Measurements from ENCODE around the gene ZBTB37. TPM values are rescaled to one million over a fixed set of nuclear protein-coding genes. Genes with fewer than 3 reads are reported as not detected.

The ZBTB37 gene
- total and polyA plus RNA-seq, 2 of the 4 experiments (the other 2 are of a cell fraction) = 1.0 to 13.1 TPM

- H2BK5ac ChIP-seq (ENCODE audit: low read depth, low read length, poor library complexity, severe bottlenecking) = no peak overlapping the region
- peaks cover 41% of the 10 kb centered on the region for H3K36me3 ChIP-seq (ENCODE audit: control insufficient read depth, insufficient read depth, low read length)
- WGBS, 2 experiments (ENCODE audit: extremely low coverage in 2 of 2, insufficient read length in 1 of 2) = no CpG with 5 or more reads among the region's 5 CpGs
- H3K9ac ChIP-seq (ENCODE audit: low read depth, low read length) = no peak overlapping the region; the same call in 1 of the 2 replicates
- peak overlapping the region; percentile 47; the same call in 1 of the 2 replicates for H3K23ac ChIP-seq (ENCODE audit: low read depth, low read length)
- no peak overlapping the region for H3K18ac ChIP-seq (ENCODE audit: low read depth, low read length)
- H2AFZ ChIP-seq (replicated peaks; ENCODE audit: low read length, poor library complexity) = no peak overlapping the region
- no peak overlapping the region for H2AK9ac ChIP-seq (replicated peaks; ENCODE audit: low read depth, low read length, poor library complexity)
- no peak overlapping the region for H4K5ac ChIP-seq (ENCODE audit: low read depth, low read length)
- POLR2A ChIA-PET (ENCODE audit: unreplicated experiment) = no interaction called here
- peaks cover 9 to 44% of the 10 kb centered on the region in 2 experiments; a peak in 3 of 4 replicates for H3K79me1 ChIP-seq (ENCODE audit: low read depth in 1 of 2, low read length in 2 of 2)
- H4K20me1 ChIP-seq (ENCODE audit: insufficient read depth, low read length) = peaks cover 68% of the 10 kb centered on the region
- no peak overlapping the region for H4K8ac ChIP-seq (ENCODE audit: low read depth in 2 of 2, low read length in 2 of 2)
- H2BK15ac ChIP-seq (ENCODE audit: low read depth, low read length) = no peak overlapping the region
- H2BK120ac ChIP-seq (ENCODE audit: low read depth, low read length) = no peak overlapping the region
- H3K9me3 ChIP-seq (ENCODE audit: control insufficient read depth, insufficient read depth, low read length) = no peaks in the 10 kb centered on the region
- H3K14ac ChIP-seq (replicated peaks; ENCODE audit: low read depth, low read length) = no peak overlapping the region
- intact Hi-C loops (cut with micrococcal nuclease) = no loop called here
- no peak overlapping the region for H4K91ac ChIP-seq (ENCODE audit: insufficient read depth, low read depth, low read length)
- H3K9me1 ChIP-seq (ENCODE audit: insufficient read depth, low read length) = no peaks in the 10 kb centered on the region
- no peak overlapping the region for H2BK20ac ChIP-seq (ENCODE audit: low read depth, low read length)
- H3K4me2 ChIP-seq (ENCODE audit: low read depth, low read length) = peak overlapping the region; percentile 9; the same call in 1 of the 2 replicates
- dilution Hi-C loops (cut with HindIII; ENCODE audit: low sequenced_read_pairs, unreplicated experiment) = no loop called here
- in situ Hi-C loops (cut with MboI; ENCODE audit: low sequenced_read_pairs) = no loop called here
- no peak overlapping the region for H3K4ac ChIP-seq (ENCODE audit: low read depth, low read length)
- CTCF ChIA-PET = no interaction called here
- no peak overlapping the region for H3K27ac ChIP-seq (ENCODE audit: insufficient read depth, low read length)
- TF ChIP-seq, protein P1, sequence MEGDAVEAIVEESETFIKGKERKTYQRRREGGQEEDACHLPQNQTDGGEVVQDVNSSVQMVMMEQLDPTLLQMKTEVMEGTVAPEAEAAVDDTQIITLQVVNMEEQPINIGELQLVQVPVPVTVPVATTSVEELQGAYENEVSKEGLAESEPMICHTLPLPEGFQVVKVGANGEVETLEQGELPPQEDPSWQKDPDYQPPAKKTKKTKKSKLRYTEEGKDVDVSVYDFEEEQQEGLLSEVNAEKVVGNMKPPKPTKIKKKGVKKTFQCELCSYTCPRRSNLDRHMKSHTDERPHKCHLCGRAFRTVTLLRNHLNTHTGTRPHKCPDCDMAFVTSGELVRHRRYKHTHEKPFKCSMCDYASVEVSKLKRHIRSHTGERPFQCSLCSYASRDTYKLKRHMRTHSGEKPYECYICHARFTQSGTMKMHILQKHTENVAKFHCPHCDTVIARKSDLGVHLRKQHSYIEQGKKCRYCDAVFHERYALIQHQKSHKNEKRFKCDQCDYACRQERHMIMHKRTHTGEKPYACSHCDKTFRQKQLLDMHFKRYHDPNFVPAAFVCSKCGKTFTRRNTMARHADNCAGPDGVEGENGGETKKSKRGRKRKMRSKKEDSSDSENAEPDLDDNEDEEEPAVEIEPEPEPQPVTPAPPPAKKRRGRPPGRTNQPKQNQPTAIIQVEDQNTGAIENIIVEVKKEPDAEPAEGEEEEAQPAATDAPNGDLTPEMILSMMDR (conservative IDR thresholded peaks at IDR 0.05; ENCODE audit: low read depth, low read length) = no peak
- TF ChIP-seq FOS (IDR thresholded peaks at IDR 0.05; ENCODE audit: low read depth, low read length) (no peak), RCOR1 (IDR thresholded peaks at IDR 0.05; ENCODE audit: insufficient replicate concordance, low read length) (no peak), POLR2A (IDR thresholded peaks at IDR 0.05; ENCODE audit: low read depth, low read length) (no peak)
- DNase-seq = peak; percentile 46
- no peak overlapping the region for H2AK5ac ChIP-seq (ENCODE audit: low read depth, low read length)
- H3K56ac ChIP-seq (ENCODE audit: extremely low read depth, insufficient read depth, low read length) = no peak overlapping the region
- H3K27me3 ChIP-seq (ENCODE audit: control insufficient read depth, insufficient read depth, low read length) = no peaks in the 10 kb centered on the region
- no peak for ATAC-seq (ENCODE audit: low read depth)
- no peaks in the 10 kb centered on the region for H3K4me1 ChIP-seq (ENCODE audit: control insufficient read depth, insufficient read depth, low read length)
- no peak overlapping the region for H3K4me3 ChIP-seq (ENCODE audit: insufficient read depth, low read depth, low read length)
- no TSS peak for BruUV-seq (replicated peaks)
These were observed 3.9 kb upstream of the ZBTB37 start for GRCh38 chr1:173864179-173864867.

Data from IMR-90 (cell line).